ENCODE measurements around the gene KRT5. TPM values are rescaled to one million over a fixed set of nuclear protein-coding genes. Genes with fewer than 3 reads are reported as not detected.

KRT5 gene
- total RNA-seq, 1 donor from 2014 or later: not detected

DNA sequence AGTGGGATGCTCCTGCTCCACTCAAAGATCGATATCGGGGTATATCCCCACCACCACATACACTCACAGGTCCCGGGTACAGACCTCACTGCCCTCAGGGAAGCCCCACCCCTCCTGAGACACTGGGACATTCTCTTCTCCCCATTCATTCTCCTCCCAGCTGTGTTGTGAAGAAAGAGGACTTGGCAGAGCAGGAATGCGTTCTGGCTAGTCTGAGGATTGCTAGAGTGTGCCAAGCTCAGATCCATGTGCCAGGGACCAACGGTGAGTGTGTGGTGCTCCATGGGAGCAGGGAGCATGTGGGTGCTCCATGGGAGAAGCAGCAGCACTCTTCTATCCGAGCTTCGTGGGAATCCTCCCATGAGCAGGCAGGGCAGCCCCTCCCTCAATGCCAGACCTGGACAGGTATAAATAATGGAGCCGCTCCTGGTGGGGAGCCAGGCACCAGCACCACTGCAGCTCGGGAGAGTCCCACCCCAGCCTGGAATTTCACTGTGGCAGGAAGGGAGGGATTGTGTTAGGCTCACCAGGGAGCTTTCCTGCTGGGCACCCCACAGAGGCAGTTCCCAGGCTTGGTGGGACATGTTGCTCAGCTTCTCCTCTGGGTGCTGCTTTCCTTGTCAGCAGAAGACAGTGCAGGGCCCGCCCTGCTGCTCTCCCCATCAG, 2.3 kb upstream of the KRT5 start:
- no peak overlapping the region for H3K4me3 ChIP-seq (ENCODE audit: low read depth, low read length)
- TF ChIP-seq, protein P1, sequence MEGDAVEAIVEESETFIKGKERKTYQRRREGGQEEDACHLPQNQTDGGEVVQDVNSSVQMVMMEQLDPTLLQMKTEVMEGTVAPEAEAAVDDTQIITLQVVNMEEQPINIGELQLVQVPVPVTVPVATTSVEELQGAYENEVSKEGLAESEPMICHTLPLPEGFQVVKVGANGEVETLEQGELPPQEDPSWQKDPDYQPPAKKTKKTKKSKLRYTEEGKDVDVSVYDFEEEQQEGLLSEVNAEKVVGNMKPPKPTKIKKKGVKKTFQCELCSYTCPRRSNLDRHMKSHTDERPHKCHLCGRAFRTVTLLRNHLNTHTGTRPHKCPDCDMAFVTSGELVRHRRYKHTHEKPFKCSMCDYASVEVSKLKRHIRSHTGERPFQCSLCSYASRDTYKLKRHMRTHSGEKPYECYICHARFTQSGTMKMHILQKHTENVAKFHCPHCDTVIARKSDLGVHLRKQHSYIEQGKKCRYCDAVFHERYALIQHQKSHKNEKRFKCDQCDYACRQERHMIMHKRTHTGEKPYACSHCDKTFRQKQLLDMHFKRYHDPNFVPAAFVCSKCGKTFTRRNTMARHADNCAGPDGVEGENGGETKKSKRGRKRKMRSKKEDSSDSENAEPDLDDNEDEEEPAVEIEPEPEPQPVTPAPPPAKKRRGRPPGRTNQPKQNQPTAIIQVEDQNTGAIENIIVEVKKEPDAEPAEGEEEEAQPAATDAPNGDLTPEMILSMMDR (conservative IDR thresholded peaks at IDR 0.05; ENCODE audit: low read depth, low read length): no peak
- no peak for DNase-seq (ENCODE audit: low read depth)

- H3K4me3 ChIP-seq (ENCODE audit: low read depth, low read length): no peak overlapping the region
- TF ChIP-seq, protein P1 (conservative IDR thresholded peaks at IDR 0.05; ENCODE audit: low read depth, low read length): no peak
- DNase-seq (ENCODE audit: low read depth): no peak
Observed at GRCh38 chr12:52521568-52522266, 1.5 kb upstream of the KRT5 start.

DNA sequence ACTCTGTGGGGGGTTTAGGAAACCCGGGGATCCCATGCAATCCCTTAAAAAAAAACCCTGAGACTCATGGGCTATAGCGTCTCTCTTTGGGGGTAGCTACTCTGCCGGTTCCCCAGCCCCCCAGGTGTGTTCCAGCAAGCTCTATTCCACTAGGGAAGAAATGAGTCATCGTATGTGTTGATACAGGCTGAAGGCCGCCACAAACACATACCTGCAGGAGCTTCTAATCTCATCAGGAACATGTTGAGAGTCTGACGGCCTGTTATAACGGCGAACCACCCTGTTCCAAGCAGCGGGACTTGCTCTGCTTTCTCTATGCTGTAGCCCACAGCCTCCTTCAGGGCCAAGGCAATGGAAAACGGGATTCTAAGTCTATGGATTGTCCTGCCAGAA, 977 bp upstream of the KRT5 start:
- DNase-seq (ENCODE audit: low read depth): no peak
- no peak overlapping the region for H3K4me3 ChIP-seq (ENCODE audit: low read depth, low read length)
- TF ChIP-seq, protein P1 (conservative IDR thresholded peaks at IDR 0.05; ENCODE audit: low read depth, low read length): no peak

DNA sequence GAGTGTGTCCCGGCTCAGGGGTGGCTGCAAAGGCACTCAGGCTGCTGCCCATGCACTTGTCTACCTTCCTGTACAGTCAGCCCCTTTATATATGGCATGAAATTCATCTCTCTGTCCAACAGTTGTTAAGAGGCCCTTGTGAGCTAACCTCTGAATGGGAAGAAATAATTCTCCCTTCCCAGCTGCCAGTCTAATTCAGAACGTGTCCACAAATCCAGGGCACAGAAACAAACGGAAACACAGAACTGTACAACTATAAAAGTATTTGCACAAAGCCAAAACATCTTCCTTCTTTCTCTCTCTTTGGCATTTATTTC, 849 bp downstream of the KRT5 start:
- no peak overlapping the region for H3K4me3 ChIP-seq (ENCODE audit: low read depth, low read length)

DNA sequence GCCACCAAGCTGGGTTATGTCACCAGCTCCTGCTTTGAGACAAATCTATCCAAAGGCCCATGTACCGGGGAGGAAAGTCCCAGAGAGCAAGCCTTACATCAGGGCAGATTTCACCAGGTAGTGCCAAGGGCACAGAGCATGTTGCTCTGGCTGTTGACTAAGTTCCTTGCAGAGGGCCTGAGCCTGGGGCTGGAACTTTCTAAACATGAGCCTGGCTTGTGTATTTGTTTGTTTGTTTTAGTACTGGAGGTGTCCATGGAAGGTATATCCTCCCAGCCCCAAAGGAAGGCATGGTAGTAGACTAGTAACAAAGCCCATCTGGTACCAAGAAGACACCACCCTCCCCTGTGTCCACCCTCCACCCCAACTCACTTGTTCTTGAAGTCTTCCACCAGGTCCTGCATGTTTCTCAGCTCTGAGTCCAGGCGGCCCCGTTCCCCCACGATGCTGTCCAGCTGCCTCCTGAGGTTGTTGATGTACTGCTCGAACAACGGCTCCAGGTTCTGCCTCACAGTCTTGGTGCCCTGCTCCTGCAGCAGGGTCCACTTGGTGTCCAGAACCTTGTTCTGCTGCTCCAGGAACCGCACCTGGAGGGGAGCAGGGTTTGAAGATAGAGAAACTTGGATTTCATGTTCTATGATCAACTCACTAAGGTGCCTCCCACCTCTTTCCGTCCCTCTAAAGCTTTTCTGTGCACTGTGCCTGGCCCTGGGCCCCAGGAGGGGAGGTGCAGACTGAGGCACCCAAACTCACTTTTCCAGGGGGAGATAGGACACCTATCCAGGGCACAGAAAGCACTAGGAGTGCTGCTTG, 1.4 kb downstream of the KRT5 start:
- TF ChIP-seq, protein P1 (conservative IDR thresholded peaks at IDR 0.05; ENCODE audit: low read depth, low read length): no peak
- H3K4me3 ChIP-seq (ENCODE audit: low read depth, low read length): no peak overlapping the region
- DNase-seq (ENCODE audit: low read depth): no peak

More for the DNA sequence above, 849 bp downstream of the KRT5 start:
- TF ChIP-seq, protein P1 (conservative IDR thresholded peaks at IDR 0.05; ENCODE audit: low read depth, low read length): no peak
- no peak for DNase-seq (ENCODE audit: low read depth)

DNA sequence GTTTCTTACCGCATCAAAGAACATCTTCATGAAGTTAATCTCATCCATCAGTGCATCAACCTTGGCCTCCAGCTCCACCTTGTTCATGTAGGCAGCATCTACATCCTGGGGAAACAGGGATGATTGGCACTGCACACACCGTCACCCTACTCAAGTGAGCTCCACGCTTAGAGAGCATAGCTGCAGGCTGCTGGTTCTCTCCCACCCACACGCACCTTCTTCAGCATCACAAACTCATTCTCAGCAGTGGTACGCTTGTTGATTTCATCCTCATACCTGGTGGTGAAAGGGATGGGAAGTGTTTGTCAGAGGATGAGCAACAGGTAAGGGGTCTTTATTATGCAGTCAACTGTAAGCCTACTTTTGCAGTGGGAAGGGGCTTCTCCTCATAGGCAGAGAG, 2.3 kb downstream of the KRT5 start:
- TF ChIP-seq, protein P1 (conservative IDR thresholded peaks at IDR 0.05; ENCODE audit: low read depth, low read length): no peak
- no peak overlapping the region for H3K4me3 ChIP-seq (ENCODE audit: low read depth, low read length)
- DNase-seq (ENCODE audit: low read depth): no peak
